MCF 10A (cell line): ENCODE measurements around the gene LRRK1. TPM values are rescaled to one million over a fixed set of nuclear protein-coding genes. Genes with fewer than 3 reads are reported as not detected.

Source experiments
- BruUV-seq: library from RNA; stranded (reverse); fragments of 400-500 nt; replicated peaks from 2 replicates; lab custom pipeline; 2021; lab: Mats Ljungman, UMichigan
- CTCF ChIA-PET: fragments of 300-600 bp; sonication (Branson Sonifier 250); formaldehyde crosslinking; extraction: SDS; loops from one replicate; lab custom pipeline; 2021; ENCODE audit warnings: antibody characterized with exemption, inconsistent platforms; lab: Yijun Ruan, JAX
- POLR2A ChIA-PET: fragments of 300-600, 350-650 bp; sonication (Branson Sonifier 250); formaldehyde crosslinking; extraction: SDS; loops from one replicate; lab custom pipeline; 2020; ENCODE audit warnings: antibody characterized with exemption, inconsistent platforms; lab: Yijun Ruan, JAX
- DNase-seq: peaks from one replicate; pipeline ENCODE4 v3.0.0-alpha.2; 2018; ENCODE audit not compliant: unreplicated experiment
- H3K27ac Mint-ChIP-seq: one replicate; pipeline ENCODE4 v1.8.0; 2022; ENCODE audit warnings: mild to moderate bottlenecking, low read depth, mixed read lengths; ENCODE audit not compliant: unreplicated experiment
- H3K27me3 Mint-ChIP-seq: one replicate; pipeline ENCODE4 v1.8.0; 2022; ENCODE audit warnings: mixed read lengths; ENCODE audit not compliant: insufficient read depth, unreplicated experiment
- H3K36me3 Mint-ChIP-seq: one replicate; pipeline ENCODE4 v1.8.0; 2022; ENCODE audit warnings: mild to moderate bottlenecking, moderate library complexity, mixed read lengths; ENCODE audit not compliant: insufficient read depth, unreplicated experiment
- H3K4me1 Mint-ChIP-seq: one replicate; pipeline ENCODE4 v1.8.0; 2022; ENCODE audit warnings: mixed read lengths; ENCODE audit not compliant: insufficient read depth, unreplicated experiment
- H3K4me3 Mint-ChIP-seq: one replicate; pipeline ENCODE4 v1.8.0; 2022; ENCODE audit warnings: mild to moderate bottlenecking, moderate library complexity, mixed read lengths; ENCODE audit not compliant: unreplicated experiment
- H3K9me3 Mint-ChIP-seq: one replicate; pipeline ENCODE4 v1.8.0; 2022; ENCODE audit warnings: mixed read lengths; ENCODE audit not compliant: unreplicated experiment
- CTCF ChIP-seq: fragments of 200-600 bp; IDR thresholded peaks from one replicate; pipeline ENCODE4 v1.8.0; 2022; ENCODE audit warnings: antibody characterized with exemption, mild to moderate bottlenecking; ENCODE audit not compliant: unreplicated experiment
- intact Hi-C: fragments of 100-400 bp; cut with micrococcal nuclease; formaldehyde crosslinking; loops from 2 replicates; pipeline ENCODE4 v1.14.1; 2022
- total RNA-seq: library from RNA; stranded (reverse); gene quantifications from 2 replicates; pipeline ENCODE4 v1.2.3, GENCODE V29; 2022

Gene LRRK1
- total RNA-seq, 1 experiment from 2014 or later = 15.4 TPM

GRCh38 chr15:101049282-101049681 is 130.1 kb downstream of the LRRK1 start:
- intact Hi-C loops = no loop called here
- no peak for DNase-seq
- Mint-ChIP-seq H3K9me3 (no peaks in the 10 kb centered on the region), H3K27me3 (no peaks in the 10 kb centered on the region), H3K27ac (no peak overlapping the region), H3K36me3 (peaks cover 18% of the 10 kb centered on the region), H3K4me1 (no peaks in the 10 kb centered on the region), H3K4me3 (no peak overlapping the region)
- TF ChIP-seq CTCF = no peak
- ChIA-PET CTCF (interaction anchor here (0.6 kb wide), 1 partner anchor 40 kb away, joined by 3 read pairs; no protein-coding TSS in a partner anchor), POLR2A (no interaction called here)
- no TSS peak for BruUV-seq

DNA sequence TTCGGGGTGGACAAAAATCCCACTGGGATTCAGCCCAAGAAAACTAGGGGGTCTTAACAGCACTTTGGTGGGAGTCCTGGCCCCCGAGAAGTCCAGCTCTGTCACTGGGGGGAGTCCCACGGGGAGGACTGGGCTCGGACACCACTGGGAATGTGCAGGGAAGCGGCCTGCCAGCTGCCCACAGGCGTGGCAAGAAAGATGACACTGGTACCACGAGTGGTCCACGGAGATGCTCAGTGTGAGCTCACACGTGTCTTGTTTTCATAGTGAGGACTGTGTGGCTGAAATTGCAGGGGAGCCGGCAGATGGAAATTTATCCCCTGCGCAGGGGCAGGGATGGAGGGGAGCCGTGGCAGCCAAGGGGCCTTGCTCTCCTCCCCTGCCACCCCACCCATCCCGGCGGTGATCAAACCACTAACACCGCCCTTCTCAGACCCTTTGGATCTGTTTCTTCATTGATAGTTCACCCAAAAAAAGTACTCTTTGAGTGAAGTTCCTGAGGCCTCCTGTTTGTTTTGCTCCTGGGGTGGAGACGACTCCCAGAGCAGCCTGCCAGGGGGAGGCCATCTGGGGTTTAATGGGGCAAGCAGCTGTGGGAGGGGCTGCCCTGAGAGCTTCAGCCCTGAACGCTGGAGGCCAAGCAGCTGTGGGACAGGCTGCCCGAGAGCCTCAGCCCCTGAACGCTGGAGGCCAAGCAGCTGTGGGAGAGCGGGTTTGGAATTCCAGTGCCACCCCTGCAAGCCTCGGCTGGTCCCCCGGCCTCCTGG is 130.9 kb downstream of the LRRK1 start:
- ChIA-PET CTCF (no interaction called here), POLR2A (no interaction called here)
- H3K9me3 Mint-ChIP-seq = no peaks in the 10 kb centered on the region
- BruUV-seq = no TSS peak
- no peak overlapping the region for H3K4me3 Mint-ChIP-seq
- intact Hi-C loops = no loop called here
- H3K36me3 Mint-ChIP-seq = peaks cover 19% of the 10 kb centered on the region
- TF ChIP-seq CTCF = no peak
- no peaks in the 10 kb centered on the region for H3K27me3 Mint-ChIP-seq
- DNase-seq = no peak
- H3K27ac Mint-ChIP-seq = no peak overlapping the region
- no peaks in the 10 kb centered on the region for H3K4me1 Mint-ChIP-seq

GRCh38 chr15:101050623-101051290 is 131.6 kb downstream of the LRRK1 start:
- intact Hi-C loops = no loop called here

More at GRCh38 chr15:101050623-101051290, 131.6 kb downstream of the LRRK1 start:
- Mint-ChIP-seq H3K36me3 (peaks cover 25% of the 10 kb centered on the region), H3K27ac (no peak overlapping the region), H3K4me1 (no peaks in the 10 kb centered on the region), H3K9me3 (no peaks in the 10 kb centered on the region), H3K27me3 (no peaks in the 10 kb centered on the region), H3K4me3 (no peak overlapping the region)
- TF ChIP-seq CTCF = no peak
- no peak for DNase-seq
- CTCF ChIA-PET = interaction anchor here (0.6 kb wide), 1 partner anchor 35 kb away, joined by 3 read pairs; no protein-coding TSS in a partner anchor
- BruUV-seq = no TSS peak
- POLR2A ChIA-PET = no interaction called here
